NB4 (cell line): ENCODE measurements around the gene LIN7C.

Source experiments
- DNase-seq: peaks from one replicate; pipeline ENCODE4 v3.0.0; 2010; ENCODE audit warnings: low read depth
- H3K4me3 ChIP-seq: one replicate; pipeline ENCODE4 v1.5.1; 2011; ENCODE audit warnings: mild to moderate bottlenecking, low read depth, low read length, moderate library complexity
- MAX ChIP-seq: IDR thresholded peaks from 2 replicates; pipeline ENCODE4 v1.6.1; 2011; ENCODE audit warnings: low read depth, low read length
- MYC ChIP-seq: IDR thresholded peaks from 2 replicates; pipeline ENCODE4 v1.6.1; 2011; ENCODE audit warnings: low read depth, low read length
- POLR2A ChIP-seq: IDR thresholded peaks from 2 replicates; pipeline ENCODE4 v1.6.1; 2011; ENCODE audit warnings: mild to moderate bottlenecking; ENCODE audit not compliant: insufficient read length; ENCODE audit errors: extremely low read depth
- TF ChIP-seq, protein P1 (sequence below): IDR thresholded peaks from one replicate; pipeline ENCODE4 v1.5.1; 2012; ENCODE audit warnings: low read depth, low read length

The LIN7C gene

DNA sequence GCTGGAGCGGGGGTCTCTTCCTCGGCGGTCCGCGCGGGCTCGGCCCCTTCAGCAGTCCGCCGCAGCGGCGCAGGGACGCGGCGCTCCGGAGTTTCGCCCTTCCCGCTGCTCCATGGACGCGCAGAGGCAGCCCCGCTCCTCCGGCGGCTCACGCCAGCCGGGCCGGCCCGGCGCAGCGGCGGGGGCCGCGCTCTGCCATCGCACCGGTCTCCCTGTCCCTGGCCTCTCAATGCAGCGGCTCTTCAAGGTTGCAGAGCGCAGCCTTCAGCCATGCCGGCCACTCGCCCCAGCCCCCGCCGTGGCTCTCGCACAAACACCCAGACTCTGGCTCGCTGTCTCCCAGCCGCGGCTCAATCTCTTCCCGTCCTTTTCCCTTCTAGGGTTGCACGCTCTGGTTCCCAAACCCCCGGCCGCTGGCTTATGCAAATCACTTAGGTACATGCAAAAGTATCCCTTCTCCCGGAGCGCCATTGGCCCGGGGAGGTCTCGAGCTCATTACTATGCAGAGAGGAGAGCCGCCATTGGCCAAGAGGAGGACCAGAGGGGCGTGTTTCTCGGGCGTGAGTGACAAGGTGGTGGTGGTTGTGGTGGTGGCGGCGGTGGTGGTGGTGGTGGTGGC lies 34.1 kb downstream of the LIN7C start, which contains the start of gene LGR4:
Gene LGR4, minus strand, starts transcription at position 393 of the 619 bp plus-strand sequence. CDS start 488 bp downstream, outside the sequence.
- H3K4me3 ChIP-seq, result peak within 1 kb of the TSS; percentile 72
- DNase-seq, result peak; percentile 96
- TF ChIP-seq, protein P1, sequence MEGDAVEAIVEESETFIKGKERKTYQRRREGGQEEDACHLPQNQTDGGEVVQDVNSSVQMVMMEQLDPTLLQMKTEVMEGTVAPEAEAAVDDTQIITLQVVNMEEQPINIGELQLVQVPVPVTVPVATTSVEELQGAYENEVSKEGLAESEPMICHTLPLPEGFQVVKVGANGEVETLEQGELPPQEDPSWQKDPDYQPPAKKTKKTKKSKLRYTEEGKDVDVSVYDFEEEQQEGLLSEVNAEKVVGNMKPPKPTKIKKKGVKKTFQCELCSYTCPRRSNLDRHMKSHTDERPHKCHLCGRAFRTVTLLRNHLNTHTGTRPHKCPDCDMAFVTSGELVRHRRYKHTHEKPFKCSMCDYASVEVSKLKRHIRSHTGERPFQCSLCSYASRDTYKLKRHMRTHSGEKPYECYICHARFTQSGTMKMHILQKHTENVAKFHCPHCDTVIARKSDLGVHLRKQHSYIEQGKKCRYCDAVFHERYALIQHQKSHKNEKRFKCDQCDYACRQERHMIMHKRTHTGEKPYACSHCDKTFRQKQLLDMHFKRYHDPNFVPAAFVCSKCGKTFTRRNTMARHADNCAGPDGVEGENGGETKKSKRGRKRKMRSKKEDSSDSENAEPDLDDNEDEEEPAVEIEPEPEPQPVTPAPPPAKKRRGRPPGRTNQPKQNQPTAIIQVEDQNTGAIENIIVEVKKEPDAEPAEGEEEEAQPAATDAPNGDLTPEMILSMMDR, result no peak
- TF ChIP-seq MYC, result no peak
- peak; percentile 40 for TF ChIP-seq POLR2A
- 0 out of 2 replicates have a peak, but pooled peaks have one; percentile 6 for TF ChIP-seq MAX

- H3K4me3 ChIP-seq, result peak overlapping the region; percentile 72
- peak; percentile 79 for DNase-seq
- TF ChIP-seq POLR2A (peak; percentile 35), MYC (no peak; the same call in 1 of the 2 replicates), MAX (peak; percentile 44; the same call in 1 of the 2 replicates)
- TF ChIP-seq, protein P1, result no peak
Measured at GRCh38 chr11:27471589-27472397, 34.8 kb downstream of the LIN7C start.

DNA sequence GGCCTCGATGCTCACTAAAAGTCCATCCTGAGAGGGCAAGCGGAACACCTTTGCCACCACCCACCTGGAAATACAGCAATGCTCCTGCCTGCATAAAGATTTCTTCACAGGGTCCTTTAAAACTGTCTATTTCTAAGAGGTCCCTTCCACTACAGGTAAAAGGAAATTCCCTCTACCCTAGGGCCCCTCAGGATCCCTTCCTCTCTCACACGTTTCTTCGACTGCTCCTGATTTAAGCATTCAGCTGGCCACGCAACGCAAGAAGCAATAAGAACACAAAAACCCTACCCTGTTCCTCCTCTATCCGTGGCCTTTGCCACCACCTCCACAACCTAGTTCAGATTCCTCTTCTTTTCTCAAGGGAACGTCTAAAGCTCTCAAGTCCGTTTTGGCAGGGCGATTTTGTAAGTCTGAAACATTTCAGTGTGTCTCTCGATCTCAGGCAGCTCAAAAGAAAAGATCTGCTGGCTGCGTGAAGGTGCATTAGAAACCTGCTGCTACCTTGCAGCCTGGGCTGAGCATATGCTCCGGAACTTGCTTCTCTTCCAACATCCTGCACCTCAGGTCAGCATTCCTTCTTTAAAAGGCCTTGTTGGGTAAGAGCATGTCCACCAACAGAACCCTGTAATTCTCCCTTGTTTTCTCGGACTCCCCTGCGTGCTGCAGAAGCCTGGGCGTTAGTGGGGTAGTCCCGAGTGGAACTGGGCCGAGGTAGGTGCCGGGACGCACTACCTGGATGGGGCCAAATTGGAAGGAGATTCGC lies 35.6 kb downstream of the LIN7C start:
- DNase-seq, result peak; percentile 61
- 0 out of 2 replicates have a peak, but pooled peaks have one; percentile 19 for TF ChIP-seq MAX
- TF ChIP-seq POLR2A, result no peak
- peak overlapping the region; percentile 72 for H3K4me3 ChIP-seq

DNA sequence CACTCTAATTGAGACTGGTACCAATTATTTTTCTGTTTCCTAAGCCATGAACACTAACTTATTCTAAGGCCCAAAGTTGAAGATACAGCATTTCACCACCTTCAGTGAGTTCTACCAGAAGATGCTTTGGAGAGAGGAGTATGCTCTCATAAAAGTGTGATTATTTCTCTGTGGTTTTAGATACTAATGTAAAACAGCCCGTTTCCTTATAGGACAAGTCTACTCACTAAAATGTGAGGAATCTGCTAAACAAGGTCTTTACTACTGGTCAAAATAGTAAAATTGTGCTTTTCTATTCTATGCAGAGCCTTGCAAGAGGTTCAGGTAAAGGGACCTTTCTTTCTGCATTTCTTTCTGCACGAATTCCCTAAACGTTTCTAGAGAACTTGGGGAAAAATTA lies 36.4 kb downstream of the LIN7C start:
- no peak for TF ChIP-seq MAX
- no peak for TF ChIP-seq MYC
- TF ChIP-seq, protein P1, result no peak
- no peak for TF ChIP-seq POLR2A
- no peak for DNase-seq
- peak overlapping the region; percentile 72 for H3K4me3 ChIP-seq

DNA sequence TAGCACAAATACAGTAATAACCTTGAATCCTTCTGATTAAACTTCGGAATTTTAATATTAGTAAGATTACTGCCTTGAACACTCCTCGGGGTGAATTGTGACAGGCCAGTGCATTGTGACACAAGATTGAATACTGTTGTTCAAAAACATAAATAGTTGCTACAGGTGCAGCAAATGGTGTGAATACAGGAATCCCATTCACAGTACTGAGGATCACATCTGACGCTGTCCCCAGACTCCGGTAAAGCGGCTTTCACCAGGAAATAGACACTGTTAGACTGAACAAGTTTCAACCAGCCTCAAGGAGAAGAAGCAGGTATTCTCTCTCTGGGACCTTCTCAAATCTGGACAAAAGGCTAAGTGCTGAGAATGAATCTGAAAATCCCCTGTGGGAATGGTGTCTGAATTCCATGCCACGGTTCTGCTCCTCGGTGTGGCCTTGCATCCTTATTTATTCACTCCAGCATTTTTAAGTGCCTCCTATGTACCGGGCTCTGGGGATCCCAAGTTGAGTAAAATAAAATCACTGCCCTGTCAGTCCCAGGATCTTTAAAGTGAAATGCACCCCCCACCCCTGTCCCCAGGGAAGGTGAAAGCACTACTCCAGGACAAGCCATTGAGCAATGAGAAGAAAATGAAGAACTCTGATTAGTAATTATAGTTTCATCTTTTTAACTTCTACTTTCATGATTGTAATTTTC lies 37.4 kb downstream of the LIN7C start:
- DNase-seq, result no peak
- no peak overlapping the region for H3K4me3 ChIP-seq
- no peak for TF ChIP-seq MYC
- no peak for TF ChIP-seq MAX
- TF ChIP-seq, protein P1, result no peak
- TF ChIP-seq POLR2A, result no peak
